Adipocyte (in vitro differentiated cells): ENCODE measurements around the gene KLHL21.

Source experiments
- DNase-seq: peaks from one replicate; pipeline ENCODE4 v3.0.0-alpha.2; 2015; ENCODE audit warnings: low read depth
- H3K27me3 ChIP-seq: replicated peaks from 2 replicates; pipeline ENCODE4 v1.7.0; 2013; ENCODE audit warnings: mild to moderate bottlenecking, low read length, moderate library complexity; ENCODE audit not compliant: control insufficient read depth, insufficient read depth
- H3K36me3 ChIP-seq: 2 replicates; pipeline ENCODE4 v1.7.0; 2013; ENCODE audit warnings: low read length, mild to moderate bottlenecking, moderate library complexity; ENCODE audit not compliant: control insufficient read depth, insufficient read depth, severe bottlenecking
- H3K4me1 ChIP-seq: 2 replicates; pipeline ENCODE4 v1.7.0; 2013; ENCODE audit warnings: mild to moderate bottlenecking, low read length, moderate library complexity; ENCODE audit not compliant: control insufficient read depth, insufficient read depth
- H3K4me3 ChIP-seq: 2 replicates; pipeline ENCODE4 v1.7.0; 2013; ENCODE audit warnings: mild to moderate bottlenecking, low read length, moderate library complexity
- H3K9ac ChIP-seq: 2 replicates; pipeline ENCODE4 v1.7.0; 2013; ENCODE audit warnings: mild to moderate bottlenecking, low read length, moderate library complexity
- H3K9me3 ChIP-seq: 2 replicates; pipeline ENCODE4 v1.7.0; 2013; ENCODE audit warnings: mild to moderate bottlenecking, low read length, moderate library complexity; ENCODE audit not compliant: control insufficient read depth

The KLHL21 gene

DNA sequence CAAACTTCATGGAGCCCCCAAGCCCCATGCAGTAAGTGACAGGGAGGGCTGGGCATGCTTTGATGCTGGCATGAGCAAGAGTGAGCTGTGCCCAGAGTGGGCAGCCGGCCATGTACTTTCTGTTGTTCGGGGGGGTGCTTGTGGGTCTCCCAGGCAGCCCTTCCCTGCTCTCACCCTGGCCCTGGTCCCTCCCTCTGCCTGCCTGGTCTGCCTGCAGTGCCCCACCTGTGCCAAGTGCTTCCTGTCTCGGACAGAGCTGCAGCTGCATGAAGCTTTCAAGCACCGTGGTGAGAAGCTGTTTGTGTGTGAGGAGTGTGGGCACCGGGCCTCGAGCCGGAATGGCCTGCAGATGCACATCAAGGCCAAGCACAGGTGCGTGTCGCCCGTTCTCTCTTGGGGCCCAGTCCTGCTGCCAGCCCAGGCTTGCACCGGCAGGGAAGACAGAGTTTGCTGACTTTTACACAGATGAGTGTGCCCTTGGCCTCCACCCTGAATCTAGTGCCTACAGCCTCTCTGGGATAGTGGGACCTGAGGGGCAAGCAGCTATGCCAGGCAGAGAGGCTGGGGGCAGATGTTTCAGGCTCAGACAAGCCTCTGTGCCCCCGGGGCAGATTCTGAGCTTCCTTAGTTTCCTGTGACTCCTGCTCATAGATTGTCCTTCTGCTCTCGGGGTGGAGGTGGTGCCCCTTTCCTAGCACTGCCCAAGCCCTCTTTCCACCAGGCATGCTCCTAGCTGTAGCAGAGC lies 15.2 kb downstream of the KLHL21 start:
- H3K4me1 ChIP-seq = peaks cover 11% of the 10 kb centered on the region
- no peaks in the 10 kb centered on the region for H3K27me3 ChIP-seq
- DNase-seq = no peak
- peaks cover 39% of the 10 kb centered on the region for H3K36me3 ChIP-seq
- H3K9ac ChIP-seq = no peak overlapping the region
- no peaks in the 10 kb centered on the region for H3K9me3 ChIP-seq
- H3K4me3 ChIP-seq = no peak overlapping the region

GRCh38 chr1:6586404-6586816 lies 16.3 kb downstream of the KLHL21 start:
- DNase-seq = no peak
- no peaks in the 10 kb centered on the region for H3K27me3 ChIP-seq
- no peaks in the 10 kb centered on the region for H3K9me3 ChIP-seq
- H3K4me1 ChIP-seq = peaks cover 8% of the 10 kb centered on the region
- H3K36me3 ChIP-seq = peaks cover 29% of the 10 kb centered on the region
- no peak overlapping the region for H3K9ac ChIP-seq
- no peak overlapping the region for H3K4me3 ChIP-seq

DNA sequence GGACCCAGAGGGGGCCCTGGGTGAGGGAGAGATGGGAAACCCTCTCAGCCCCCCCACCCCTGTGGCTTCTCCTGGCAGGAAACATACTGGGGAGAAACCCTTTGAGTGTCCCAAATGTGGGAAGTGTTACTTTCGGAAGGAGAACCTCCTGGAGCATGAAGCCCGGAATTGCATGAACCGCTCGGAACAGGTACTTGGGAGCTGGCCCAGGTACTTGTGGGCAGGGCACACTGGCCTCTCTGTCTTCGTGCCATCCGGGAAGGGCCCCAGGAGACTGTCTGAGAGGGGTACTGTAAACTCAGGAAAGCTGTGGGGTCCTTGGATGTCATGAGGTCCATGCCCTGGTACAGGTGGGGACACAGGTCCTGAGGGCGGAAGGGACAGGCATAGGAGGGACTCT lies 16.8 kb downstream of the KLHL21 start:
- Histone ChIP-seq H3K9ac (no peak overlapping the region), H3K4me1 (peaks cover 12% of the 10 kb centered on the region), H3K27me3 (no peaks in the 10 kb centered on the region), H3K9me3 (no peaks in the 10 kb centered on the region), H3K4me3 (no peak overlapping the region), H3K36me3 (peaks cover 23% of the 10 kb centered on the region)
- no peak for DNase-seq

DNA sequence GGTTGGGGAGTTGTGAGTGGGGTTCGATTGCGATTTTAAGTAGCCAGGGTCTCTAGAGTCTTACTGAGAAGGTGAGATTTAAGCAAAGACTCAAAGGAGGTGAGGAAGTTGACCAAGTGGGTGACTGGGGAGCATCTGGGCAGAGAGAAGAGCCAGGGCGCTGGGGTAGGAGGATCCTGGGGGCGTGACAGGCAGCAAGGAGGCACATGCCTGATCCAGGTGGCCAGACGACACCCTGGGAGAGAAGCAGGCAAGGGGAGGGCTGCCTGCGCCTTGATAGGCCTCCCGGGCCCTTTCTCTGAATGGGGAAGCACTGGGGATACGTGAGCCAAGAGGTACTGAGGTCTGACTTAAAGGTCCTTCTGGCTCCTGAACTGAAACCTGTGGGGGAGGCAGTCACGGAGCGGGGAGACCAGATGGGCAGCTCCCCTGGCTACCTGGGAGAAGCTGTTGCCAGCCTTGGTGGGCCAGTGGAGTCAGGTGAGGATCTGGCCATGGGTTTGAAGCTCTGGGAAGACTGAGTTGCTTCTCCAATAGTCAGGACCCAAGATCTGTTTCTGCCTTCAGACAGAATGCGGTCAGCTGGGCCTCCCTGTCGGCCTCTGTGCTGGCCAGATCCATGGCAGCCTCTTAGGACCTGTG lies 17.5 kb downstream of the KLHL21 start:
- Histone ChIP-seq H3K9ac (no peak overlapping the region), H3K27me3 (no peaks in the 10 kb centered on the region), H3K9me3 (no peaks in the 10 kb centered on the region), H3K4me3 (no peak overlapping the region), H3K4me1 (peaks cover 18% of the 10 kb centered on the region), H3K36me3 (peaks cover 17% of the 10 kb centered on the region)
- DNase-seq = no peak

- H3K9me3 ChIP-seq = no peaks in the 10 kb centered on the region
- no peak for DNase-seq
- H3K4me3 ChIP-seq = no peak overlapping the region
- H3K27me3 ChIP-seq = no peaks in the 10 kb centered on the region
- peaks cover 17% of the 10 kb centered on the region for H3K4me1 ChIP-seq
- H3K36me3 ChIP-seq = peaks cover 9% of the 10 kb centered on the region
- no peak overlapping the region for H3K9ac ChIP-seq
Measured at GRCh38 chr1:6584126-6585080, 18.3 kb downstream of the KLHL21 start.

- Histone ChIP-seq H3K27me3 (no peaks in the 10 kb centered on the region), H3K4me1 (peaks cover 14% of the 10 kb centered on the region), H3K9me3 (no peaks in the 10 kb centered on the region), H3K36me3 (no peaks in the 10 kb centered on the region), H3K4me3 (no peak overlapping the region), H3K9ac (no peak overlapping the region)
- no peak for DNase-seq
Measured at GRCh38 chr1:6582370-6582769, 20.3 kb downstream of the KLHL21 start.

- no peak for DNase-seq
- no peaks in the 10 kb centered on the region for H3K9me3 ChIP-seq
- H3K4me3 ChIP-seq = no peak overlapping the region
- no peaks in the 10 kb centered on the region for H3K27me3 ChIP-seq
- H3K9ac ChIP-seq = no peak overlapping the region
- H3K36me3 ChIP-seq = no peaks in the 10 kb centered on the region
- H3K4me1 ChIP-seq = peaks cover 14% of the 10 kb centered on the region
Measured at GRCh38 chr1:6581561-6582305, 20.9 kb downstream of the KLHL21 start.

DNA sequence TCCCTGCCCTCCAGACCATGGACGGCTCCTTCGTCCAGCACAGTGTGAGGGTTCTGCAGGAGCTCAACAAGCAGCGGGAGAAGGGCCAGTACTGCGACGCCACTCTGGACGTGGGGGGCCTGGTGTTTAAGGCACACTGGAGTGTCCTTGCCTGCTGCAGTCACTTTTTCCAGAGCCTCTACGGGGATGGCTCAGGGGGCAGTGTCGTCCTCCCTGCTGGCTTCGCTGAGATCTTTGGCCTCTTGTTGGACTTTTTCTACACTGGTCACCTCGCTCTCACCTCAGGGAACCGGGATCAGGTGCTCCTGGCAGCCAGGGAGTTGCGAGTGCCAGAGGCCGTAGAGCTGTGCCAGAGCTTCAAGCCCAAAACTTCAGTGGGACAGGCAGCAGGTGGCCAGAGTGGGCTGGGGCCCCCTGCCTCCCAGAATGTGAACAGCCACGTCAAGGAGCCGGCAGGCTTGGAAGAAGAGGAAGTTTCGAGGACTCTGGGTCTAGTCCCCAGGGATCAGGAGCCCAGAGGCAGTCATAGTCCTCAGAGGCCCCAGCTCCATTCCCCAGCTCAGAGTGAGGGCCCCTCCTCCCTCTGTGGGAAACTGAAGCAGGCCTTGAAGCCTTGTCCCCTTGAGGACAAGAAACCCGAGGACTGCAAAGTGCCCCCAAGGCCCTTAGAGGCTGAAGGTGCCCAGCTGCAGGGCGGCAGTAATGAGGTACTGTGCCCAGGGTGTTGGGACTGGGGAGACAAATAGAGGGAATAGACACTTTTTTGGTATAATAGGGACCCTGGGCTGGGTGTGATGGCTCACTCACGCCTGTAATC lies 21.9 kb downstream of the KLHL21 start:
- no peaks in the 10 kb centered on the region for H3K27me3 ChIP-seq
- peaks cover 14% of the 10 kb centered on the region for H3K4me1 ChIP-seq
- H3K36me3 ChIP-seq = no peaks in the 10 kb centered on the region
- no peaks in the 10 kb centered on the region for H3K9me3 ChIP-seq
- H3K9ac ChIP-seq = peak overlapping the region; percentile 90
- peak overlapping the region; percentile 92 for H3K4me3 ChIP-seq
- DNase-seq = peak; percentile 41

DNA sequence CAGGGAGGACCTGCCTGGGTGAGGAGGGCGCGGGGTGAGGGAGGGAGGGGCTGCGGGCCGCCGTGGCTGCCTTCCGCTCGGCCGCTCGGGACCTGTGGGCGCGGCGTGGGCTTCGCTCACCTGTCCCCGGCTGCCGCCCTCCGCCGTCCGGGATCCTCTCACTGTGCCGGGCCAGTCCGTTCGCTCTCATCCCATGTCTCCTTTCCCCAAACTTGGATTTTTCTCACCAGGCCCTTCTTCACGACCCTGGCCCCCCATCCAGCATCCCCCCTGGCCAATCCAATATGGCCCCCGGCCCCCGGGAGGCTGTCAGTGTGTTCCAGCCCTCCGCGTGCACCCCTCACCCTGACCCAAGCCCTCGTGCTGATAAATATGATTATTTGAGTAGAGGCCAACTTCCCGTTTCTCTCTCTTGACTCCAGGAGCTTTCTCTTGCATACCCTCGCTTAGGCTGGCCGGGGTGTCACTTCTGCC lies 22.5 kb downstream of the KLHL21 start:
- peak overlapping the region; percentile 90 for H3K9ac ChIP-seq
- no peaks in the 10 kb centered on the region for H3K36me3 ChIP-seq
- no peaks in the 10 kb centered on the region for H3K27me3 ChIP-seq
- DNase-seq = peak; percentile 45
- no peaks in the 10 kb centered on the region for H3K9me3 ChIP-seq
- peaks cover 14% of the 10 kb centered on the region for H3K4me1 ChIP-seq
- H3K4me3 ChIP-seq = peak overlapping the region; percentile 92
